Measurements from ENCODE around the gene PHYH. TPM values are rescaled to one million over a fixed set of nuclear protein-coding genes. Genes with fewer than 3 reads are reported as not detected.

PHYH gene
- polyA plus RNA-seq, 3 donors: 24.3 to 44.9 (median 36.5) TPM

DNA sequence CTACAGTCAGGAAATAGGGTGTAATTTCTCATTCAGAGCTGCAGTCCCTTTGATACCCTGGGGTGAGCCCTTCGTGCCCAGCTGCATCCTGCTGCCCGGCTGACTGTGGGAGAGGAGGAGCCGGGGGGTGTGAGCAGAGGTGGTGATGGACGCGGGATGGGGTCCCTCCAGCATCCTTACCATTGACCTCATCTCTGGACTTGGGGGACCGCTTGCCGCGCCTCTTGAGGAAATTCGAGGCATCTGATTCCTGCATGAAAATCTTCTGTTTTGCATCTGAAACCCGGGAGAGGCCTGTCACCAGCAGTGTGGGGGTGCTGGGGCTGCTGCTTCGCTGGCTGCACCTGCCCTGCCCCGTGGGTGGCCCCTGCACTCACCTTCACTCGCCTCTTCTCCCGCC lies 66.5 kb downstream of the PHYH start:
- DNase-seq: no peak

DNA sequence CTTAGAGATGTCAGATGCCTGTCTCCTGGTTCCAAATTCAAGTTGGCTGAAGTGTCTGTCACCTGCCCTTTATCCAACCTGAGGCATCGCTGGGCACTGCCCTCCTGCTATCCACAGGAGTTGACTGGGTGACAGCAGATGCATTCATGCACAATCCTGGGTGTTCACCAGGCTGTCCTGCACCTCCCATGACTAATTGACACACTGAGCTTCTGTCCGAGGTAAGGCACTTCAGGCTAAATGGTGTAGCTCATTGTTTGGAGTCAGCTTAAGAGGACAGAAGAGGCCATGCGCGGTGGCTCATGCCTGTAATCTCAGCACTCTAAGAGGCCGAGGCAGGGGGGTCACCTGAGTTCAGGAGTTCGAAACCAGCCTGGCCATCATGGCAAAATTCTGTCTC lies 68.1 kb downstream of the PHYH start:
- no peak for DNase-seq

DNA sequence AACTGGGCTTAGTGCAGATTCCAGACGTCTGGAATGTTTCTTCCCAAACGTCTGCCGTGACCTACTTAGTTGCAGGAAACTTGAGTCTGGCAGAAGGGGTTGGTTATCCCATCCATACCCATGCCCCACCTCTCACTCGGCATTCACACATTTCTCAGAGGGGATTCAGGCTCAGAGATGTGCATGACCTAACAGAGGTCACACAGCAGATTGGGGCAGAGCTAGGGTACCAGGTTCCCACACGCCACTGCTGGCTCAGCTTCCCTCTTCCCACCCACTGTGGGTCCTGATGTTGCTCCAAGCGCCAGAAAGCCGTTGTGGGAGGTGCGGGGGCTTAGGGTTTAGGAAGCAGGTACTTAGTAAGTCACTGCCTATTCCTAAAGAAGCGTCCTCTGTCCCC lies 68.7 kb downstream of the PHYH start:
- no peak for DNase-seq

Other genes starting within 250 kb of the PHYH start
- gene OPTN, start 199.9 kb downstream of the PHYH start, polyA plus RNA-seq (ENCODE audit: insufficient read length in 3 of 3): 10 to 100 TPM; 29.3 to 35.7 (median 34.3) TPM
- 10 to 100 TPM; 11.5 to 13.5 (median 11.8) TPM for gene MCM10, start 138.5 kb downstream of the PHYH start, polyA plus RNA-seq (ENCODE audit: insufficient read length in 3 of 3)
- gene UCMA, start 65.7 kb downstream of the PHYH start, polyA plus RNA-seq (ENCODE audit: insufficient read length in 3 of 3): not detected
- gene SEPHS1, start 48.2 kb upstream of the PHYH start, polyA plus RNA-seq (ENCODE audit: insufficient read length in 3 of 3): 100 to 1,000 TPM; 114 to 129 (median 127) TPM
- 10 to 100 TPM; 28.4 to 45.3 (median 37.0) TPM for gene BEND7, start 228.9 kb upstream of the PHYH start, polyA plus RNA-seq (ENCODE audit: insufficient read length in 3 of 3)